ENCODE measurements around the gene TRIM2.

DNA sequence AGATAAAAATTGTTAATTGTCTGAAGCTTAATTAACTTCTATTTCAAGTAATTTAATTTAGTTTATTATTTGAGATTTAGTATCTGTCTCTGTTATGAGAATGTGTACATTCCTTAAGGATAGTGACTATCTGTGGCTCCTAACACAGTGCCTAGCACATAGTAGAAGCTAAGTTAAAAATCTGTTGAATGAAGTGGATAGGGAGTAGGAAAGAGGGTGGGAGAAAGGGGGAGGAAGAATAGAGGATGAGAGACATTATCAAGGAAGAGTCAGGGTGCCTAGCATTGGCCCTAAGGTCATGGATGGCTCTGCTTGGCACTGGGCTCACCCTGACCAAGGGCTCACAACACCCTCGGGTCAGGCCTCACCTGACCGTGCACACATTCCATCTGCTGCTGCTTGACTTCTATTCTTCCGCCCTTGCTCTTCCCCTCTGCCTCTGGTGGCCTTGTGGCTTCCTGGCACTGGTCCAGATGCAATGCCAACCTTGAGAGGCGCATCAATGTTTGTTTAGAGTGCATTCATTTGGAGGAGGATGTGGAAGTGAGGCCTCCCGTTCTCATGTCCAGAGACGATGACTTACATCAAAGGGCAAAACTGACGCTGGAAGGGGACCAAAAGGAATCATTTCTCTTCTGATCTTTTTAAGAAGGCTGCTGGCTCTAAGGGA is 42.3 kb downstream of the TRIM2 start:
- TF ChIP-seq, protein P1, sequence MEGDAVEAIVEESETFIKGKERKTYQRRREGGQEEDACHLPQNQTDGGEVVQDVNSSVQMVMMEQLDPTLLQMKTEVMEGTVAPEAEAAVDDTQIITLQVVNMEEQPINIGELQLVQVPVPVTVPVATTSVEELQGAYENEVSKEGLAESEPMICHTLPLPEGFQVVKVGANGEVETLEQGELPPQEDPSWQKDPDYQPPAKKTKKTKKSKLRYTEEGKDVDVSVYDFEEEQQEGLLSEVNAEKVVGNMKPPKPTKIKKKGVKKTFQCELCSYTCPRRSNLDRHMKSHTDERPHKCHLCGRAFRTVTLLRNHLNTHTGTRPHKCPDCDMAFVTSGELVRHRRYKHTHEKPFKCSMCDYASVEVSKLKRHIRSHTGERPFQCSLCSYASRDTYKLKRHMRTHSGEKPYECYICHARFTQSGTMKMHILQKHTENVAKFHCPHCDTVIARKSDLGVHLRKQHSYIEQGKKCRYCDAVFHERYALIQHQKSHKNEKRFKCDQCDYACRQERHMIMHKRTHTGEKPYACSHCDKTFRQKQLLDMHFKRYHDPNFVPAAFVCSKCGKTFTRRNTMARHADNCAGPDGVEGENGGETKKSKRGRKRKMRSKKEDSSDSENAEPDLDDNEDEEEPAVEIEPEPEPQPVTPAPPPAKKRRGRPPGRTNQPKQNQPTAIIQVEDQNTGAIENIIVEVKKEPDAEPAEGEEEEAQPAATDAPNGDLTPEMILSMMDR (optimal IDR thresholded peaks at IDR 0.05 in 1 of 3, IDR thresholded peaks at IDR 0.05 in 1 of 3, conservative IDR thresholded peaks at IDR 0.05 in 1 of 3; ENCODE audit: extremely low read depth in 1 of 3, insufficient read depth in 2 of 3, low read length in 3 of 3): no peak
- no peak for TF ChIP-seq EZH2 (IDR thresholded peaks at IDR 0.05; ENCODE audit: low read length)
